Loucy (cell line): ENCODE measurements around the gene HSF5.

Experiments used
- CTCF ChIP-seq: fragments of 200-600 bp; sonication (generic); conservative IDR thresholded peaks from 2 replicates; pipeline ENCODE4 v1.5.1; 2014; ENCODE audit warnings: mild to moderate bottlenecking, antibody characterized with exemption, low read length
- EZH2phosphoT487 ChIP-seq: fragments of 200-600 bp; IDR thresholded peaks from 2 replicates; pipeline ENCODE4 v1.6.1; 2018; ENCODE audit warnings: antibody characterized with exemption, mild to moderate bottlenecking, moderate library complexity, borderline replicate concordance

GRCh38 chr17:58375811-58376210 is 112.4 kb downstream of the HSF5 start:
- TF ChIP-seq CTCF (no peak), EZH2phosphoT487 (no peak)
